Vagina (tissue), 2 donors: ENCODE measurements around the gene EGFLAM.

ENCODE experiments used
- POLR2A ChIP-seq, 2 donors: fragments of 450-650 bp; IDR thresholded peaks; one replicate each; pipeline ENCODE4 v1.6.1; 2017; ENCODE audit warnings: antibody characterized with exemption in 2 of 2, mild to moderate bottlenecking in 2 of 2, moderate library complexity in 2 of 2
- POLR2AphosphoS5 ChIP-seq, 2 donors: sonication (generic); formaldehyde crosslinking; IDR thresholded peaks; one replicate each; pipeline ENCODE4 v1.9.0; 2017; ENCODE audit warnings: antibody characterized with exemption in 2 of 2, mild to moderate bottlenecking in 2 of 2, low read depth in 1 of 2; ENCODE audit not compliant: insufficient read depth in 1 of 2
- TF ChIP-seq, protein P1 (sequence below), 3 experiments: fragments of 450-650 bp in 2 of 3; fragments of 200-600 bp in 1 of 3; sonication (generic) in 1 of 3; IDR thresholded peaks; one replicate each; pipeline ENCODE4 v1.5.1; 2017 to 2019; ENCODE audit warnings: antibody characterized with exemption in 3 of 3, mild to moderate bottlenecking in 2 of 3, moderate library complexity in 2 of 3

DNA sequence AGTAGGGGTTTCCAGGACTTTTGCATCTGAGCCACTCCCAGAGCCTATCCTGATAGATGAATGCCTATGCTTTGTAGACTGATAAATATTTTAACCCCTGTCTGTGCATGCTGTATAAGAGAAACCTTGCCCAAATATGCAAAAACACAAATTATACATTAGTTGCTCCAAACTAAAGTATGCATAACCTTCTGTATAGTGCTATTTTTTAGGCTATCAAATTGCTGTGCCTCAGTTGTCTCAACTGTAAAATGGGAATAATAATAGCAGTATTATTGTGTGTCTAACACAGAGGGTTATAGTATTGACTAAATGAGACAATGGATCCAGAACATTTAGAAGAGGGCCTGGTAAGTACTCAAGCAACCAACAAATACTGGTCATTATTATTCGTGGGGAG, 180.4 kb downstream of the EGFLAM start:
- TF ChIP-seq POLR2AphosphoS5 (IDR thresholded peaks at IDR 0.05; ENCODE audit: insufficient read depth in 1 of 2, low read depth in 1 of 2) (no peak), POLR2A (IDR thresholded peaks at IDR 0.05) (no peak)
- TF ChIP-seq, protein P1, sequence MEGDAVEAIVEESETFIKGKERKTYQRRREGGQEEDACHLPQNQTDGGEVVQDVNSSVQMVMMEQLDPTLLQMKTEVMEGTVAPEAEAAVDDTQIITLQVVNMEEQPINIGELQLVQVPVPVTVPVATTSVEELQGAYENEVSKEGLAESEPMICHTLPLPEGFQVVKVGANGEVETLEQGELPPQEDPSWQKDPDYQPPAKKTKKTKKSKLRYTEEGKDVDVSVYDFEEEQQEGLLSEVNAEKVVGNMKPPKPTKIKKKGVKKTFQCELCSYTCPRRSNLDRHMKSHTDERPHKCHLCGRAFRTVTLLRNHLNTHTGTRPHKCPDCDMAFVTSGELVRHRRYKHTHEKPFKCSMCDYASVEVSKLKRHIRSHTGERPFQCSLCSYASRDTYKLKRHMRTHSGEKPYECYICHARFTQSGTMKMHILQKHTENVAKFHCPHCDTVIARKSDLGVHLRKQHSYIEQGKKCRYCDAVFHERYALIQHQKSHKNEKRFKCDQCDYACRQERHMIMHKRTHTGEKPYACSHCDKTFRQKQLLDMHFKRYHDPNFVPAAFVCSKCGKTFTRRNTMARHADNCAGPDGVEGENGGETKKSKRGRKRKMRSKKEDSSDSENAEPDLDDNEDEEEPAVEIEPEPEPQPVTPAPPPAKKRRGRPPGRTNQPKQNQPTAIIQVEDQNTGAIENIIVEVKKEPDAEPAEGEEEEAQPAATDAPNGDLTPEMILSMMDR (IDR thresholded peaks at IDR 0.05): no peak
